HG03066 (cell line): ENCODE measurements around the gene PPM1K.

ENCODE experiments used
- ATAC-seq: cut with Tn5 transposase; IDR thresholded peaks from one replicate; pipeline ENCODE4 v1.9.1; 2021; ENCODE audit warnings: low read depth; ENCODE audit not compliant: unreplicated experiment

The PPM1K gene

GRCh38 chr4:88277711-88278225, 6.6 kb downstream of the PPM1K start:
- ATAC-seq = no peak

GRCh38 chr4:88276952-88277710, 7.2 kb downstream of the PPM1K start:
- ATAC-seq = no peak

DNA sequence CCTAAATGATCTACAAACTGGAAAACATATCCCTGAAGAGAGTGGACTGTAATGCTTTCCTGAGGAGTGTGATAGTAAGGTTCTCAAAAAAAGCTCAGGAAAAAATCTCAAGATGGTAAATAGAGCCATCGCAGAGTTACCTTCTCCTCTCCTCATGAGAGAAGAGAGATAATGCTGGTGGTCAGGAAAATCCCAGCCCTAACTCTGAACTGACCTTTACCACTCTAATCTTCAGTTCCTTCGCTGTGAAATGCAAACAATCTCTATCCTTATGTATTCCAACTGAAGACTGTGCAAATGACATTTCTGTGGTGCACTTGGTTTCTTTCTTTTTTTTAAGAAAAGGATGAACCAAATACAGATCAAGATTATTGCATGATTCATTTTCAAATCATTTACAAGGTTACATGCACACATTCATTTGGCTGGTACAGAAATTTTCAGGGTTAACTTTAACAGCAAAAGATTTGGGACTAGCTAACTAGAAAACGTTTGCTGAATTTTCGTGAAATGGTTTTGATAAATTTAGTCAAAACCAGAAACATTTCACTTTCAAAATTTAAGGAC, 8.3 kb downstream of the PPM1K start:
- peak; percentile 5 for ATAC-seq

DNA sequence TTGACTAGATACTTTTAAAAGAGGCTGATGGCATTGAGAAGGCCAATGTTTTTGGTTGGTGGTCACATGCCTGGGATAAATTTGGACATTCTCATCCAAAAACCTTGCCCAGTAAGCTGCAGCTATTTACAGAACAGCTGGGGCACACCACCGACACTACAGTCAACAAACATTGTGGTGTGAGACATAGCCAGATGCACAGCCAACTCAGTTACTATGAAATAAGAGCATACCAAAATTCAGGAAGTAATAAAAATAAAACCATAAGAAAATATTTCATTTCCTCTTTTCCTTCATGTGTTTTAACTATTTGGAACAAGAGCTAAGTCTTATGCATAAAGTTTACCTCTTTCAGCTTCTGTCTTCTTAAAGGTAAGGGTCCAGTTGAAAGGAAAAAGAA, 8.8 kb downstream of the PPM1K start:
- ATAC-seq = peak; percentile 73

DNA sequence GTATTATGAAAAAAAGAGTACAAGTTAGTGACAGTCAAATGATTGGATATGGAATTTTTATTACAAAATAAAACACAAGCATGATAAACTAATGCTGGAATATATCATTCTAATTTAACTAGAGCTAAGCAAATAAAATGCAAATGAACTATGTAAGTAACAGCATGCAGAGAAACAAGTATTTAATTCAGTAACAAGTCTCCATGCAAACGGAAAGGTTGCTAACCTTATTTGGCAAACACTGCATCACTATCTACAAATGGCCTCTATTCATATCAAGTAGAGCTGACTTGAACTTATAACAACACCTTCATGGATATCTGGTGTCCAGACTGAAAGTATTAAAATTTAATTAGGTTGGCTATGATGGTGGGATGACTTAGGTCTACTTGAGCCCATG, 15.4 kb downstream of the PPM1K start:
- ATAC-seq = no peak

DNA sequence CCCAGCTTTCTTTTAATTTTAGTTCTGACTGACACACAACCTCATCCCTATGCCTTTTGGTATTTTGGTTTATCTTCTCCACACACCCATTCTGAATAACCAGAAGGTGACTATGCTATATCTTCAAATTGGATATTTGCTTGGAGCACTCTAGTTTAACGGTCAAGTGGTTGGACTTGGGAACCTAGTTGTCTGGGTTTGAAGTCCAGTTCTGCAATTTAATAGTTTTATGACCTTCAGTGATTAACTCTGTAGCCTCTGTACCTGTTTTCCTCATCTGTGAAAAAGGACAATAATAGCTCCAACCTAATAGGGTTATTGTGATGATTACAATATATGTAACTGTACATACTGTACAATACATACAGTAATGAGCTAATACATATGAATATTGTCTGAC, 20.0 kb downstream of the PPM1K start:
- ATAC-seq = no peak

GRCh38 chr4:88257726-88258125, 26.6 kb downstream of the PPM1K start:
- ATAC-seq = no peak

- ATAC-seq = no peak
These were observed 29.2 kb downstream of the PPM1K start for GRCh38 chr4:88255111-88255510.

DNA sequence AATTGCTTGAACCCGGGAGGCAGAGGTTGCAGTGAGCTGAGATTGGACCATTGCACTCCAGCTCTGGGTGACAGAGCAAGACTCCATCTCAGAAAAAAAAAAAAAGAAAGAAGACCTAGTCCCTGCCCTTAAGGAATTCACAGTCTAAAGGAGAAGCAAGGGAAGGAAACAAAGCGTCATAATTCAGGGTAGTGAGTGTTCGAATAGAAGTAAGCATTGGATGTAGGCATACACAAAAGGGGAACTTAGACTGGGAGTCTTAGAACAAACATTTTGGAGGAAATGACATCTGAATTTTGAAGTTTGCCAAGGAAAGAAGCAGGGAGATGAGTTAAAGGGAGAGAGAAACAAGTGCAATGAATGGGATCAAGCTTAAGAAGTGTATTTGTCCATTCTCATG, 32.4 kb downstream of the PPM1K start:
- no peak for ATAC-seq

GRCh38 chr4:88247148-88247547, 37.2 kb downstream of the PPM1K start:
- ATAC-seq = no peak

DNA sequence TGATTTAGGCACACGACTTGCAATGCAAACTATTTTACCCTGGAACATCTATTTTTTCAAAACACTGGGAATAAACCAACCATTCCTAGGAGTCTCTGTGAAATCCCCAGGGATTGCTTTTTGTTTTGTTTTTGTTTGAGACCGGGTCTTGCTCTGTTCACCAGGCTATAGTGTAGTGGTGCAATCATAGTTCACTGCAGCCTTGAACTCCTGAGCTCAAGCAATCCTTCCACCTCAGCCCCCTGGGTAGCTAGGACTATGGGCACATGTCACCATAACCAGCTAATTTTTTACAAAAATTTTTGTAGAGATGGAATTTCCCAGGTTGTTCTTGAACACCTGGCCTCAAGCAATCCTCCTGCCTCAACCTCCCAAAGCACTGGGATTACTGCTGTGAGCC, 37.8 kb downstream of the PPM1K start:
- no peak for ATAC-seq

DNA sequence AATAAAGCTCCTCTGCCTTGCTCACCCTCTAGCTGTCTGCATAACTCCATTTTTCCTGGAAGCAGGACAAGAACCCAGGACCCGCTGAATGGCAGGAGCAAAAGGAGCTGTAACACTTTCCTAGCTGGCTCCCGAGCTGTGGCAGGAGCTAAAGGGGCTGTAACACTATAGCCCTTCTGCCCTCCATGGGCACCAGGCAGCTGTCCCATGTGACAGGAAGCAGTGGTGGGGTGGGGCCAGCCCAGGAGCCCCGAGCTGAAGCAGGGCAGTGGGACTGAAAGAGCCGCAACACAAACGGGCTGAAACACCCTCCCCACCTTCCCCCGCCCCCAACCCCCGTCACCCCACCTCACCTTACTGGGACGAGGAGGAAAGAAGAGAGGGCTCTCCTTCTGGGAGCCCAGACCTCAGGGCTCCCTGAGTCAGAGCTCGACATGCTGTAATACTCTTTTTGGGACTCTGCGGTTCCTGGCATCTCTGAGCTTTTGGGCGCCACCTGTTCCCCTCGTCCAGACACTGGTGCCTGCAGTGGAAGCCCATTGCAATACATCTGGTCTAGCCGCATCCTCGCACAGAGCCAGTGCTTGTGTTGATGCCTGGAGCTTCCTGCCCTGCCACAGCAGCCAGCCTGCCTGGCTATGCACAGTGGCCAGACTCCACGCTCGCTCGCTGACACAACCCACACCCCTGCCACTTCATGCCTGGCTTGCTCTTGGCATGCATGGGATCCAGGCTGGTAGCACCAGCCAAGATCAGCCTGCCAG, 39.4 kb downstream of the PPM1K start:
- ATAC-seq = no peak

GRCh38 chr4:88244056-88244455, 40.3 kb downstream of the PPM1K start:
- ATAC-seq = no peak

- no peak for ATAC-seq
These were observed 42.2 kb downstream of the PPM1K start for GRCh38 chr4:88242144-88242543.

DNA sequence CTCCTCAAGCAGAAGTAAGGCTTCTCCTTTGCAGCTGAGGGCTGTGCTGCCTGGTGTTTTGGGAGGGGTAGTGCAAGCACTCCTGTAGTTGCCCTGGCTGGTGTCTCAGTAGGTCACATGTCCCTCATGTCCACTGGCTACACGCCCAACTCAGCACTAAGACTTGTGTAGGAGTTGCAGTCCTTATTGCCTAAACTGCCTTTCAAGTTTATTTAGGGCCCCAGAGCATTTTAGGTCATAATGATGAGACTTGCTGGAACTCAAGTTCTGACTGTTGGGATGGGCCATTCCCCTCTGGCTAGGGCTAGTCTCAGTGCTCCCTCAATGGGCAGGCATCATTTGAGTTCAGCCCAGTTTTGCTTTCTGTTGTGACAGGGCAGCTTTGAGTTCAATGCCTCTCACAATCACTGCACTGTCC, 44.1 kb downstream of the PPM1K start:
- ATAC-seq = no peak

DNA sequence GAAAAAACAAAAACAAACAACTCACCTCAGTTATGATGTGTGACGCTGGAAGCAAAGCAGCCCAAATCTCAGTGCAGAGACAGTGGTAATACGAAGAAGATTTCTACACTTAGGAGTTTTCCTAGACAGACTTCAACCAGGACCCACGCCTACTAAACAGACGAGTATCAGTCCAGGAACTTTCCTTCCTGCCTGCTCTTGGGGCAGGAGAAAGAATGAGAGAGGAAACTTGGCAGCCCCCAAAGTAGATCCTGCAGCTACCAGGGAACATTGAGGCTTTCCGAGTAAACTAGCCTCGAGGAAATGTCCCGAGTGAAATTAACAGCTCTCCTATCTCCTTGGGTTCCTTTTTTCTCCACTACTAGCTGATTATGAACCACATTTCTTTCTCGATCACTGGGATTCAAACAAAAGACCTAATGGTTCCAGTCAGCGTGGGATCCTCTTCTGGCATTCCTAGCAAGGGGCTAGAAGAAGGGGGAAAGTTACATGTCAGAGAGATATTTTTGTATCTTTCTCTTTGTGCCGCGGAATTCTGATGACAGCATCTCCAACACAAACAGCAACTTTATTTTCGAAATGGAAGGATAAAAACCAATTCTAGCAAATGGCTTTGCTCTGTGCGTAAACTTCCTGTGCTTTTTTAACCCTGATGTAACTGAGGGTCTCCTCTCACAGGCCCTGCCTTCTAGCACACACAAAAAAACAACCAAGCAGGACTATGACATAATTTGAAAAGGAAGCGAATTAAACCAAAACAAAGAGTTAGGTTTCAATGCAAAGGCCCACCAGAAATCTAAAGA, 53.2 kb downstream of the PPM1K start:
- ATAC-seq = no peak

GRCh38 chr4:88230461-88230891, 53.9 kb downstream of the PPM1K start:
- ATAC-seq = no peak

DNA sequence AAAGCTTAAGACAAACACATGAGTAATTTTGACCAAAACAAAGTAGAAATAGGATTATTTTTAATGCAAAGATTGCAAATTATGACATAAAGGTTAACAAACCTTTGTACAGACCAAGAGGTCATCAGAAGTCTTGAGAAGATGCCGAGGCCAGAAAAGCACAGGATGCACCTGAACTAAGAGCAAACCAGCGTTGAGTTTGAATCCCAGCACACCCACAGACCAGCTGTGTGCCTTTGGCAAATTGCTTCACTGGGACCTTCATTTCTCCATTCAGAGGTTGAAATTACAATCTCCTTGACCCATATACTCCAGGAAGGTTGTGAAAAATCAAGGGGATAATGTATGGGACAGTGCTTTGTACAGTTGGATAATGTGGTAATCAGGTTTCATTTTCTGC, 56.6 kb downstream of the PPM1K start:
- no peak for ATAC-seq

DNA sequence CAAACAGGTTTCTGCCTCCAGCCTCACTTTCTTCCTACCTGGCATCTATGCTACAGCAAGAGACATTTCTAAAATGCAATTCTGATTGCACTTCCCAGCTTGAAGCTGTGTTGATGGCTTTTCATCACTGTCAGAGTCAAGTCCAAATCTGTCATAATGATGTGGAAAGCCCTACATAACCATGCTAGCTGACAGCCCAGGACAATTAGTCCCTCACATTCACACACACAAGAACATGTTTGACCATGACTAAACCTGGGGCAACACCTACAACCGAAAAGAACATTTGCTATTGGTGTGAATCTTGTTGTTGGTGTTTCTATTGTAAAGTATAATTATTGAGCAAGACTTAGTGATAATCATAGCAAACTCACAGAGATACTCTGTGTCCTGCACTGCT, 58.2 kb downstream of the PPM1K start:
- no peak for ATAC-seq

DNA sequence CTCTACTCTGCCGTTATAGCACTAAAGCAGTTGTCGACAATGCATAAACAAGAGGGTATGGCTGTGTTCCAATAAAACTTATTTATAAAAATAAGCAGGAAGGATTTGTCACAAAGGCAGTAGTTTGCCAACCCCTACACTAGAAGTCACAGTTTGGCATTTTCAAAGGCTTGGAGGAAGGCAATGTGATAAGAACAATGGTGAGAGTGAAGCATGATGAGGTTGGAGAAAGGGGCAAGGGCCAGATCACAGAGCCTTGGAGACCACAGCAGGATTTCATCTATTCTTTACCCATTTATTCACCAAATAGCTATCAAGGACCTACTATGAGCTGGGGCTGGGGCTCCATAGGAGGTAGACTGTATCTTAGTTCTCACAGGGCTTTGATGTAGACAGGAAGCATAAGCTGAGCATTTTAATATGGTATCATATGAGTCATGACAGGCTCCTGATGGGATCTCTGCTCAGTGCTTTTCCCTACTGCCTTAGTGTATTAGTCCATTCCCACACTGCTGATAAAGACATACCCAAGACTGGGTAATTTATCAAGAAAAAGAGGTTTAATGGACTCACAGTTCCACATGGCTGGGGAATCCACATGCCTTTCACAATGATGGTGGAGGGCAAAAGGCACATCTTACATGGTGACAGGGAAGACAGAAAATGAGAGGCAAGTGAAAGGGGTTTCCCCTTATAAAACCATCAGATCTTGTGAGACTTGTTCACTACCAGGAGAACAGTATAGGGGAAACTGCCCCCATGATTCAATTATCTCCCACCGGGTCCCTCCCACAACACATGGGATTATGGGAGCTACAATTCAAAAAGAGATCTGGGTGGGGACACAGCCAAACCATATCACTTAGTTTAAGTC, 58.9 kb downstream of the PPM1K start:
- ATAC-seq = no peak
